Karpas-422 (cell line): ENCODE data around the gene NDUFAF2. TPM values are rescaled to one million over a fixed set of nuclear protein-coding genes. Genes with fewer than 3 reads are reported as not detected.
"Not testable (repeated sequence)": the region's sequence is repeated elsewhere in the genome, so short reads cannot be mapped to it uniquely, and the experiment has no call there.

ENCODE experiments used
- DNase-seq: peaks from one replicate; pipeline ENCODE4 v3.0.0-alpha.2; 2015
- H2AFZ ChIP-seq: fragments of 200-600 bp; sonication (generic); 2 replicates; pipeline ENCODE4 v1.6.1; 2014; ENCODE audit warnings: antibody characterized with exemption, low read length, mixed read lengths
- H3K27ac ChIP-seq: fragments of 200-600 bp; sonication (generic); 2 replicates; pipeline ENCODE4 v1.5.1; 2014; ENCODE audit warnings: mild to moderate bottlenecking, low read length, moderate library complexity
- H3K27me3 ChIP-seq: fragments of 200-600 bp; sonication (generic); 2 replicates; pipeline ENCODE4 v1.6.1; 2014; ENCODE audit warnings: low read length, mixed read lengths
- H3K36me3 ChIP-seq: fragments of 200-600 bp; sonication (generic); 2 replicates; pipeline ENCODE4 v1.6.1; 2014; ENCODE audit warnings: low read length, mixed read lengths; ENCODE audit not compliant: insufficient read depth
- H3K4me1 ChIP-seq: fragments of 200-600 bp; sonication (generic); 2 replicates; pipeline ENCODE4 v1.6.1; 2014; ENCODE audit warnings: mild to moderate bottlenecking, low read length, mixed read lengths
- H3K4me2 ChIP-seq: fragments of 200-600 bp; sonication (generic); 2 replicates; pipeline ENCODE4 v1.6.1; 2014; ENCODE audit warnings: low read length, low read depth, mild to moderate bottlenecking; ENCODE audit not compliant: poor library complexity, severe bottlenecking
- H3K4me3 ChIP-seq: fragments of 200-600 bp; sonication (generic); 2 replicates; pipeline ENCODE4 v1.5.1; 2014; ENCODE audit warnings: mild to moderate bottlenecking, antibody characterized with exemption, low read length, mixed read lengths
- H3K79me2 ChIP-seq: fragments of 200-600 bp; sonication (generic); 2 replicates; pipeline ENCODE4 v1.6.1; 2014; ENCODE audit warnings: mild to moderate bottlenecking, low read length, mixed read lengths
- H3K9ac ChIP-seq: fragments of 200-600 bp; sonication (generic); 2 replicates; pipeline ENCODE4 v1.6.0; 2014; ENCODE audit warnings: low read length
- H3K9me2 ChIP-seq: fragments of 200-600 bp; sonication (generic), shearing (Covaris generic); replicated peaks from 2 replicates; pipeline ENCODE4 v1.6.0; 2014; ENCODE audit warnings: mild to moderate bottlenecking, low read length, moderate library complexity; ENCODE audit not compliant: insufficient read depth
- H3K9me3 ChIP-seq: fragments of 300-700, 200-600 bp; sonication (generic); 2 replicates; pipeline ENCODE4 v1.6.1; 2014; ENCODE audit warnings: low read length, mixed read lengths
- H4K20me1 ChIP-seq: fragments of 200-600 bp; sonication (generic); 2 replicates; pipeline ENCODE4 v1.6.1; 2014; ENCODE audit warnings: mild to moderate bottlenecking, antibody characterized with exemption, low read length, low read depth; ENCODE audit not compliant: insufficient read depth
- total RNA-seq: library from RNA; depleted of rRNA; stranded (reverse); fragments of >200 nt; shearing (Covaris generic); gene quantifications from 2 replicates; pipeline ENCODE4 v1.2.3, GENCODE V29; 2014; ENCODE audit warnings: low replicate concordance

Gene NDUFAF2
- total RNA-seq, 1 experiment from 2014 or later = 46.6 TPM

- Histone ChIP-seq H3K4me3 (no peak overlapping the region), H2AFZ (no peak overlapping the region), H3K36me3 (no peaks in the 10 kb centered on the region), H3K9me3 (no peaks in the 10 kb centered on the region), H3K27ac (no peak overlapping the region), H3K9ac (no peak overlapping the region), H3K9me2 (no peaks in the 10 kb centered on the region), H3K79me2 (no peaks in the 10 kb centered on the region), H4K20me1 (no peaks in the 10 kb centered on the region), H3K27me3 (no peaks in the 10 kb centered on the region), H3K4me1 (no peaks in the 10 kb centered on the region), H3K4me2 (no peak overlapping the region)
- no peak for DNase-seq
Measured at GRCh38 chr5:61177716-61178115, 232.7 kb downstream of the NDUFAF2 start.

- H3K4me2 ChIP-seq = no peak overlapping the region
- no peak overlapping the region for H3K9ac ChIP-seq
- H3K36me3 ChIP-seq = no peaks in the 10 kb centered on the region
- H3K27me3 ChIP-seq = no peaks in the 10 kb centered on the region
- no peak overlapping the region for H3K4me3 ChIP-seq
- H4K20me1 ChIP-seq = no peaks in the 10 kb centered on the region
- H3K4me1 ChIP-seq = no peaks in the 10 kb centered on the region
- no peaks in the 10 kb centered on the region for H3K9me2 ChIP-seq
- H3K27ac ChIP-seq = no peak overlapping the region
- H3K79me2 ChIP-seq = no peaks in the 10 kb centered on the region
- no peaks in the 10 kb centered on the region for H3K9me3 ChIP-seq
- no peak for DNase-seq
- no peak overlapping the region for H2AFZ ChIP-seq
Measured at GRCh38 chr5:61178702-61179101, 233.7 kb downstream of the NDUFAF2 start.

- no peak for DNase-seq
- Histone ChIP-seq H3K27ac (no peak overlapping the region), H3K36me3 (no peaks in the 10 kb centered on the region), H4K20me1 (no peaks in the 10 kb centered on the region), H3K9me2 (no peaks in the 10 kb centered on the region), H3K79me2 (no peaks in the 10 kb centered on the region), H3K4me1 (no peaks in the 10 kb centered on the region), H3K27me3 (no peaks in the 10 kb centered on the region), H3K4me3 (no peak overlapping the region), H3K4me2 (no peak overlapping the region), H3K9me3 (no peaks in the 10 kb centered on the region), H2AFZ (no peak overlapping the region), H3K9ac (no peak overlapping the region)
Measured at GRCh38 chr5:61180886-61181285, 235.9 kb downstream of the NDUFAF2 start.

GRCh38 chr5:61182449-61182848 is 237.4 kb downstream of the NDUFAF2 start:
- Histone ChIP-seq H3K4me3 (no peak overlapping the region), H3K27ac (no peak overlapping the region), H3K79me2 (no peaks in the 10 kb centered on the region), H3K27me3 (no peaks in the 10 kb centered on the region), H3K4me1 (peaks cover 10% of the 10 kb centered on the region), H3K4me2 (no peak overlapping the region), H3K9me2 (no peaks in the 10 kb centered on the region), H2AFZ (no peak overlapping the region), H3K36me3 (no peaks in the 10 kb centered on the region), H4K20me1 (no peaks in the 10 kb centered on the region), H3K9ac (no peak overlapping the region), H3K9me3 (no peaks in the 10 kb centered on the region)
- DNase-seq = no peak

GRCh38 chr5:61183538-61183937 is 238.5 kb downstream of the NDUFAF2 start:
- Histone ChIP-seq H3K9ac (no peak overlapping the region), H3K36me3 (no peaks in the 10 kb centered on the region), H3K4me2 (no peak overlapping the region), H3K79me2 (no peaks in the 10 kb centered on the region), H2AFZ (no peak overlapping the region), H3K9me3 (no peaks in the 10 kb centered on the region), H3K27ac (no peak overlapping the region), H3K4me1 (peaks cover 10% of the 10 kb centered on the region), H3K4me3 (no peak overlapping the region), H3K9me2 (no peaks in the 10 kb centered on the region), H3K27me3 (no peaks in the 10 kb centered on the region), H4K20me1 (no peaks in the 10 kb centered on the region)
- no peak for DNase-seq

- no peak for DNase-seq
- no peak overlapping the region for H3K4me2 ChIP-seq
Measured at GRCh38 chr5:61184708-61185107, 239.7 kb downstream of the NDUFAF2 start.

GRCh38 chr5:61186634-61187033 is 241.6 kb downstream of the NDUFAF2 start:
- Histone ChIP-seq H3K27ac (no peak overlapping the region), H3K27me3 (no peaks in the 10 kb centered on the region), H3K9me2 (no peaks in the 10 kb centered on the region), H4K20me1 (no peaks in the 10 kb centered on the region), H3K4me3 (no peak overlapping the region), H3K4me2 (no peak overlapping the region), H3K79me2 (no peaks in the 10 kb centered on the region), H2AFZ (no peak overlapping the region), H3K9ac (no peak overlapping the region), H3K9me3 (no peaks in the 10 kb centered on the region), H3K4me1 (peaks cover 10% of the 10 kb centered on the region), H3K36me3 (no peaks in the 10 kb centered on the region)
- peak; percentile 46 for DNase-seq

More at GRCh38 chr5:61184708-61185107, 239.7 kb downstream of the NDUFAF2 start:
- no peaks in the 10 kb centered on the region for H3K36me3 ChIP-seq
- H3K79me2 ChIP-seq = no peaks in the 10 kb centered on the region
- no peaks in the 10 kb centered on the region for H3K27me3 ChIP-seq
- no peaks in the 10 kb centered on the region for H4K20me1 ChIP-seq
- H2AFZ ChIP-seq = no peak overlapping the region
- H3K9me3 ChIP-seq = no peaks in the 10 kb centered on the region
- H3K27ac ChIP-seq = no peak overlapping the region
- no peak overlapping the region for H3K4me3 ChIP-seq
- H3K9ac ChIP-seq = no peak overlapping the region
- H3K4me1 ChIP-seq = peaks cover 10% of the 10 kb centered on the region
- no peaks in the 10 kb centered on the region for H3K9me2 ChIP-seq

- H4K20me1 ChIP-seq, H3K4me1 ChIP-seq, H2AFZ ChIP-seq, H3K27ac ChIP-seq, H3K9me2 ChIP-seq, H3K36me3 ChIP-seq, H3K9me3 ChIP-seq, H3K9ac ChIP-seq, H3K79me2 ChIP-seq, H3K27me3 ChIP-seq, H3K4me2 ChIP-seq, H3K4me3 ChIP-seq, DNase-seq: not testable (repeated sequence)
Measured at GRCh38 chr5:61187352-61187751, 242.3 kb downstream of the NDUFAF2 start.

GRCh38 chr5:61187826-61188225 is 242.8 kb downstream of the NDUFAF2 start:
- H3K36me3 ChIP-seq, H3K4me3 ChIP-seq, H2AFZ ChIP-seq, H4K20me1 ChIP-seq, H3K4me2 ChIP-seq, H3K4me1 ChIP-seq, DNase-seq, H3K27me3 ChIP-seq, H3K9me2 ChIP-seq, H3K9me3 ChIP-seq, H3K27ac ChIP-seq, H3K79me2 ChIP-seq, H3K9ac ChIP-seq: not testable (repeated sequence)
